Measurements from ENCODE around the gene MED15. TPM values are rescaled to one million over a fixed set of nuclear protein-coding genes. Genes with fewer than 3 reads are reported as not detected.
"Not testable (repeated sequence)": the region's sequence is repeated elsewhere in the genome, so short reads cannot be mapped to it uniquely, and the experiment has no call there.

The MED15 gene
- total RNA-seq, 1 donor from 2014 or later: 105 TPM

DNA sequence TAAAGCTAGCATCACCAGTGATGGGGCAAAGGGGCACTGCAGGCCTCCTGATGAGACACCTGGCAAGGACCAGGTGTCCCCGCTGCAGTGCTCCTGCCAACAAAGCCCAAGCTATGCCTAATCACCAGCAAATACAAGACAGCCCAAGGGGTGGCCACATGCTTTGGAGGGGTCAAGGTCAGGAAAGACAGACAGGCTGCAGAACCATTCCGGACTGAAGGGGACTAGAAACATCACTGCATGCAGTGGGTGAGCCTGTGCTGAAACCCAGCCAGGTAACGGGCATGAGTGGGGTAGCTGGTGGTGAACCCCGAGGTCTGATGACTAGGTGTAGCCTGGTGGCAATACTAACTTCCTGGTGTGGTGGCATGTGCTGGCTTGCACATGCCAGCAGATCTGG lies 111.1 kb downstream of the MED15 start:
- no peak for DNase-seq
- no peak overlapping the region for H3K27ac ChIP-seq
- no peaks in the 10 kb centered on the region for H3K4me1 ChIP-seq
- ATAC-seq: no peak
- TF ChIP-seq, protein P1, sequence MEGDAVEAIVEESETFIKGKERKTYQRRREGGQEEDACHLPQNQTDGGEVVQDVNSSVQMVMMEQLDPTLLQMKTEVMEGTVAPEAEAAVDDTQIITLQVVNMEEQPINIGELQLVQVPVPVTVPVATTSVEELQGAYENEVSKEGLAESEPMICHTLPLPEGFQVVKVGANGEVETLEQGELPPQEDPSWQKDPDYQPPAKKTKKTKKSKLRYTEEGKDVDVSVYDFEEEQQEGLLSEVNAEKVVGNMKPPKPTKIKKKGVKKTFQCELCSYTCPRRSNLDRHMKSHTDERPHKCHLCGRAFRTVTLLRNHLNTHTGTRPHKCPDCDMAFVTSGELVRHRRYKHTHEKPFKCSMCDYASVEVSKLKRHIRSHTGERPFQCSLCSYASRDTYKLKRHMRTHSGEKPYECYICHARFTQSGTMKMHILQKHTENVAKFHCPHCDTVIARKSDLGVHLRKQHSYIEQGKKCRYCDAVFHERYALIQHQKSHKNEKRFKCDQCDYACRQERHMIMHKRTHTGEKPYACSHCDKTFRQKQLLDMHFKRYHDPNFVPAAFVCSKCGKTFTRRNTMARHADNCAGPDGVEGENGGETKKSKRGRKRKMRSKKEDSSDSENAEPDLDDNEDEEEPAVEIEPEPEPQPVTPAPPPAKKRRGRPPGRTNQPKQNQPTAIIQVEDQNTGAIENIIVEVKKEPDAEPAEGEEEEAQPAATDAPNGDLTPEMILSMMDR (IDR thresholded peaks at IDR 0.05): no peak
- intact Hi-C loops (cut with DNase I): no loop called here
- no peaks in the 10 kb centered on the region for H3K36me3 ChIP-seq
- H3K9me3 ChIP-seq: no peaks in the 10 kb centered on the region
- no peak overlapping the region for H3K4me3 ChIP-seq
- H3K27me3 ChIP-seq (ENCODE audit: low read depth): no peaks in the 10 kb centered on the region

DNA sequence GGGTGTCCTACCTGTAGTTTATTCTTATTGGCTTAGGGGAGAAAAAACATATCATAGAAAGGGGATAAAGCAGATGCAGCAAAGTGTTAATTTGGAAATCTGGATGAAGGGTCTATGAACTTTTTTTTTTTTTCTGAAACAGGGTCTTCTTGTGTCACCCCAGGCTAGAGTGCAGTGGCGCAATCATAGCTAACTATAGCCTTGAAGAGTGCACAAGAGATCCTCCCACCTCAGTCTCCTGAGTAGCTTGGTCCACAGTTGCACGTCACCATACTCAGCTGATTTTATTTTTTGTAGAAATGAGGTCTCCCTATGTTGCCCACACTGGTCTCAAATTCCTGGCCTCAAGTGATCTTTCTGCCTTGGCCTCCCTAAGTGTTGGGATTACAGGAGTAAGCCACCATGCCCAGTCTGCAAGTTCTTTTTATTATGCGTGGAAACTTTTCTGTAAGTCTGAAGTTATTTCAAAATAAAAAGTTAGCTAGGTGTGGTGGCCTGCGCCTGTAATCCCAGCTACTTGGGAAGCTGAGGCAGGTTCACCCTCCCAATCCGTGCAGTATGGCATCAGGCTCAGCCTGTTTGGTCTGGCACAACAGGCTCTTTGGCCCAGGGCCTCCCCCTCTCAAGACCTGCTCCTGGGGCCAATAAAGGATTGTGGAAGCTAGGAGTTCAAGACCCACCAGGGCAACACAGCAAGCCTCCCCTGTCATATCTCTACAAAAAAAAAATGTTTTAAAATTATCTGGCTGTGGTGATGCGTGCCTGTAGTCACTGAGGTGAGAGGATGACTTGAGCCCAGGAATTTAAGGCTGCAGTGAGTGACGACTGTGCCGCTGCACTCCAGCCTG lies 111.9 kb downstream of the MED15 start:
- Histone ChIP-seq H3K4me3 (no peak overlapping the region), H3K4me1 (no peaks in the 10 kb centered on the region), H3K9me3 (no peaks in the 10 kb centered on the region), H3K27me3 (ENCODE audit: low read depth) (no peaks in the 10 kb centered on the region), H3K27ac (no peak overlapping the region), H3K36me3 (no peaks in the 10 kb centered on the region)
- intact Hi-C loops (cut with DNase I): no loop called here
- ATAC-seq (no peak), DNase-seq (no peak)
- TF ChIP-seq, protein P1 (IDR thresholded peaks at IDR 0.05): no peak

DNA sequence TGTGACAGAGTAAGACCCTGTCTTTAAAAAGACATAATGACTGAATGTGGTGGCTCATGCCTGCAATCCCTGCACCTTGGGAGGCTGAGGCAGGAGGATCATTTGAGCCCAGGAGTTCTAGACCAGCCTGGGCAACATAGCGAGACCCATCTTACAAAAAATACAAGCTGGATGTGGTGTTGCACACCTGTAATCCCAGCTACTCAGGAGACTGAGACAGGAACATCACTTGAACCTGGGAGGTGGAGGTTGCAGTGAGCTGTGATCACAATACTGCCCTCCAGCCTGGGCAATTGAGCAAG lies 112.4 kb downstream of the MED15 start:
- ATAC-seq; H3K4me1 ChIP-seq; intact Hi-C loops (cut with DNase I); DNase-seq; H3K36me3 ChIP-seq; H3K9me3 ChIP-seq; H3K27ac ChIP-seq; H3K27me3 ChIP-seq (ENCODE audit: low read depth); H3K4me3 ChIP-seq: not testable (repeated sequence)

DNA sequence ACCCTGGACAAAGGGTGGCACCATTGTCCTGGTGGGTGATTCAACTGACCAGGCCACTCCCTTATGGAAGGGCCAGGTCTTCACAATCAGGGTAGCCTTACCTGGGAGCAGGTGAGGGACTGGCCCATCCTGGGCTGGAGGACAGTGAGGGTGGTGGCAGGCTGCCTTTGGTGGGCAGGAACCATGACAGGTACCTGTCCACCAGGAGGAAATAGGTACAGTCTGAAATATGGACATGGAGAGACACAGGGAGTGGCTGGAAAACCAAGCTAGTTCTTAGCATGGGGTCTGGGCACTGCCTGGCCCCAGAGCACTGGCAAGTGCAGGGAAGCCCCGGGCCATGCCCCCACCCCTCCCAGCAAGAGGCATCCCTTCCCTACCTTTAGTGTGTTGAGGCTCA lies 113.8 kb downstream of the MED15 start:
- no peak overlapping the region for H3K4me3 ChIP-seq
- ATAC-seq (peak in 1 of 2 donors; percentile 6), DNase-seq (no peak)
- intact Hi-C loops (cut with DNase I): no loop called here
- no peaks in the 10 kb centered on the region for H3K4me1 ChIP-seq
- no peaks in the 10 kb centered on the region for H3K27me3 ChIP-seq (ENCODE audit: low read depth)
- TF ChIP-seq, protein P1 (IDR thresholded peaks at IDR 0.05): no peak
- no peaks in the 10 kb centered on the region for H3K9me3 ChIP-seq
- no peaks in the 10 kb centered on the region for H3K36me3 ChIP-seq
- no peak overlapping the region for H3K27ac ChIP-seq

DNA sequence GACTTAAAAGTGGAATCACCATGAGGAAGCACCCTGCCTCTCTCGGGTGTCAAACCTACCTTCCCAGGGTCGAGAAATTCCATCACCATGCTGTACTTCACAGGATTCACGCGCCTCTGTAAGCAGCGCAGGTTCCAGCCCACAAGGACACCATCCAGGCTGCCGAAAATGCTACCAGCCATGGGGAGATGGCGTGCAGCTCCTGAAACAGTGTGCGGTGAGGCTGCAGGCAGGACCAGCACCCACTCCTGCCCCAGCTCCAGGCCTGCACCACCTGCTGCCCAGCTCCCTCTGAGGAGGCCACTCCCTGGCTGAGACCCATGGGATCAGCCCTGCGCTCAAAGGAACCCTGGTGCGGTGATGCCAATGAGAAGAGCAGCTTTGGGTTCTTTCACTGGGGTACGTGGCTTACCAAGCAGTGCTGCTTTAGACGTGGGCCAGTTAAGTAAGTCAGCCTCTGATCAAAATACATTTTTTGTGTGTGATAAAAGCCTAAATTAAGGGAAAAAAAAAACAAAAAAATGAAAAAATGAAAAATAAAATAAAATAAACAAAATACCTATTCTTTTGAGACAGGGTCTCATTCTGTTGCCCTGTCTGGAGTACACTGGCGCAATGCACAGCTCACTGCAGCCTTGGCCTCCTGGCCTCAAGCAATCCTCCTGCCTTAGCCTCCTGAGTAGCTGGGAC lies 115.4 kb downstream of the MED15 start:
- no peak for DNase-seq
- Histone ChIP-seq H3K9me3 (no peaks in the 10 kb centered on the region), H3K27me3 (ENCODE audit: low read depth) (no peaks in the 10 kb centered on the region), H3K36me3 (no peaks in the 10 kb centered on the region), H3K4me3 (no peak overlapping the region), H3K4me1 (no peaks in the 10 kb centered on the region), H3K27ac (no peak overlapping the region)
- intact Hi-C loops (cut with DNase I): no loop called here
- TF ChIP-seq, protein P1 (IDR thresholded peaks at IDR 0.05): no peak
- no peak for ATAC-seq

DNA sequence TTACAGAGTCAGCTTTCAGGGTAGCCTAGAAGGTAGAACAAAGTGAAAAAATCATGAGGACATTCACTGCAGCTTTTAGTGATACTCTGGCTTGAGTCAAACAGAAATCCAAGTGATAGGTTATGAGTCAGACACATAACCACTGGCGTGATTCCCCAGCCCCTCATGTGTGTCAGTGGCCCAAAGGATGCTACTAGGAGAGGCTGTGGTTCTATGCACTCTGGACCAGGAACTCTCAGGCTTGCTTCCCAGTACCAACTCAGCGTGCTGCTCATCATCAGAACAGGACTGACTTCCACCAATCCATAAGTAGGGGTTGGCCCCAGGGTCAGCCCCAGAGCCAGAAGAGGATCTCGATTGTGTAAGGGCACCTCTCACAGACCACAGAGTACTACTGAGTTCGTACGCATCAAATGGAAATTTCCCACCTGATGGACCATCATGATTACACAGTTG lies 116.8 kb downstream of the MED15 start:
- no peaks in the 10 kb centered on the region for H3K36me3 ChIP-seq
- intact Hi-C loops (cut with DNase I): no loop called here
- TF ChIP-seq, protein P1 (IDR thresholded peaks at IDR 0.05): no peak
- H3K4me3 ChIP-seq: no peak overlapping the region
- H3K27ac ChIP-seq: no peak overlapping the region
- H3K4me1 ChIP-seq: no peaks in the 10 kb centered on the region
- no peak for ATAC-seq
- no peaks in the 10 kb centered on the region for H3K9me3 ChIP-seq
- DNase-seq: no peak
- no peaks in the 10 kb centered on the region for H3K27me3 ChIP-seq (ENCODE audit: low read depth)
